ENCODE measurements around the gene ASTN1.

The ASTN1 gene

DNA sequence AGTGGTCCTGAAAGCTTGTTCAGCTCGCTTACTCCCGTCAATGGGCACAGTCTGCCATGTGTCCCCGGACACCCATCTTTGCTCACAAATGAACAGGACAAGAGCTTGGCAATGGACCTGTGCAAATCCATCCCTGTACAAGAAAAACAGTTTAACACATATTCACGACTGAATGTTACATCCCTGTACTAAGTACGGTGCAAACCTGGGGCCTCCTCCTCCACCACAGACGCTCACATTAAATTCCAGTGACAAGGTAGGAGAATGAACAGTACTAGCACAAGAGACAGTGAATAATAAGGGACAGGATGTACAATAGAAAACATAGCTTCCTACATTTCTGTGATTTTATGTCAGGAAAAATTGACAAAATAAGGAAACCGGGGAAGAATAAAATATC, 187.7 kb downstream of the ASTN1 start:
- no peak for ATAC-seq

- ATAC-seq = no peak
These were observed 188.3 kb downstream of the ASTN1 start for GRCh38 chr1:176976225-176976624.

- ATAC-seq = no peak
These were observed 199.8 kb downstream of the ASTN1 start for GRCh38 chr1:176964687-176965086.

DNA sequence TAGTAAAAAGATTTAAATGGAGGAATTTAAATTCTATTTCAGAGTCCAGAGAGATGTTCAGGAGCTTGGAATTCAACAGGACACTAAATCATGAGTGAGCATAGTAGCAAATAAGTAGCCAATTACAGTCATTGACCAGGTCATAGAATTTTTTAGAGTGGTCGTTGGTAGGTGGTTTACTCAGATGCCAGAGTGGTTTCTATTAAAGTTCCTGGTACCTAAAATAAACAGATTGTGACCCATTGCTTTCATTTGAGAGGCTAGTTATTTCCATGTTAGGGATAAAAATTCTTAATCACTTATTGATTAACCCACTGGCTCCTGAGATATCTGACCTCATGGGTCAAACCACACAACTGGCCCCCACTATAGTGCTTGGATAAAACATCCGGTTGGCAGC, 201.3 kb downstream of the ASTN1 start:
- ATAC-seq = no peak

GRCh38 chr1:176961678-176962077, 202.8 kb downstream of the ASTN1 start:
- ATAC-seq = no peak

DNA sequence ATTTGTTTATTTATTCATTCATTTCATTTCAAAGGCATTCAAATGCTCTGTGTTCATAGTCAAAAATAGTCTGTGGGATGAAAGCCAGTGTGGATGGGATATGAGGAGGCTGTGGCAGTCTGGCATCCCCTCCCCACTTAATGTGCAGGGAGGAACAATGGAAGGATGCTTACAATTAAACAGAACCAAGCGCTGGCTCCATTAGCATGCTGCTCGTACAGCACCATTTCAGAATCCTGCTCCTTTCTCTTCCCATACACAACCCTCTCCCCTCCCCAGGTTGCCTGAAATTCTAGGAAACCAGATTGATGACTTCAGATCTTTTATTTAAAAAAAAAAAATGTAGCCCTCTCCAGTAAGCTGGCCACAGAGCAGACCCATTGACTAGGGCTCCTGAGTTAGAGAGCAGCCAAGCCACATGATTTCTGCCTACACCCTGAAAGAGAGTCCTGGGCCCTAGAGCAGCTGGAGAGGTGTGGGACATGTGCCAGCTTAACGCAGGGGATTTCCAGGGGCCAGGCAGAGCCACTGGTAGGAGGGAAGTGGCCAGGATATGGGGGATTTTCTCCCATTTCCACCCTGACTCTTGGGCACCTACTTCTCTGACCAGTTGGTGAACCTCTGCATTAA, 205.2 kb downstream of the ASTN1 start:
- no peak for ATAC-seq

- no peak for ATAC-seq
These were observed 206.9 kb downstream of the ASTN1 start for GRCh38 chr1:176957603-176958002.

- no peak for ATAC-seq
These were observed 210.3 kb downstream of the ASTN1 start for GRCh38 chr1:176954242-176954641.

- no peak for ATAC-seq
These were observed 213.7 kb downstream of the ASTN1 start for GRCh38 chr1:176950736-176951324.

GRCh38 chr1:176949033-176949662, 215.4 kb downstream of the ASTN1 start:
- no peak for ATAC-seq

DNA sequence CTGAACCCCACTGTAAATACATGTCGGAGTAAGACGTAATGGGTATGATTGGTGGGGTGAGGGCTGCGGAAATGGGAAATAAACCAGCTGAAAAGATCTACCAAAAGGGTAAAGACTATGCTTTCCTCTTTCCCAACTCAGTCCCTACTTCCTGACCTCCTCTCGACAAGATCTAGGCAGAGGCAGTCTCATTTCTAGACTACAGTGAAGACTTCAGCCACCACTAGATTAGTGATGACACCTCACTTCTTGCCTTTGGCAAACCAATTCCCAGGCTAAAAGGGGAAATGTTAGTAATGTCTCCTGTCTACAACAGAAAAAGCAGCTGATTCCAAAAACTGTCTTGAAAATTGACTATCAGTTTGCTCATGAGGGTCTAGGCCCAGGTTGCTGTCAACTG, 219.9 kb downstream of the ASTN1 start:
- no peak for ATAC-seq

- ATAC-seq = no peak
These were observed 220.7 kb downstream of the ASTN1 start for GRCh38 chr1:176943783-176944182.

DNA sequence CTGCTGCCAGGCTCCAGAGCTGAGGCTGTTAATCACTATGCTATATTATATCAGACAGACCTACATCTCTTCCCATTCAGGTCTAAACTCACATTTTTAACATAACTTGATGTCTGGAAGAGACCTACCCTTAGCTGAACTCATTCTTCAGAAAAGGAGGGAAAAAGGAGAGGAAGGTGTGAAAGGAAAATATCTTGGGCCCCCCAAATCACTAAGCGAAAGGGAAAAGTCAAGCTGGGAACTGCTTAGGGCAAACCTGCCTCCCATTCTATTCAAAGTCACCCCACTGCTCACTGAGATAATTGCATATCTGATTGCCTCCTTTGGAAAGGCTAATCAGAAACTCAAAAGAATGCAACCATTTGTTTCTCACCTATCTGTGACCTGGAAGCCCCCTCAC, 222.2 kb downstream of the ASTN1 start:
- ATAC-seq = no peak

DNA sequence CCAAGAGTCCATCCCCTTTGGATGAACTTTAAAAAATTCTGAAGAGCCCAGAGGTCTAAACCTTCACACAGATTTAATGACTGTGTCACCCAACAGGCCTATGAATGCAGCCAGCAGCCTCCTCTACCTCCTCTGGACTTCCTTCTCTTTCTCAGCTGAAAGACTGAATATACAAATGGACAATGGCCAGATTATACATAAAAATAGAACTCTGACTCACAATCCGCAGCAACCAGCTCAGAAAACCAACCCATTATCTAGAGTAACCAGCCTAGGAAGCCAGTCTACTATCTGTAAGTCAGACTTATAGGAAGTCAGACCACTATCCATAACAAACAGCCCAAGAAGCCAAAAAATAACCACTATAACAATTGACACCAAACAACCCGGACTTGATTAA, 224.5 kb downstream of the ASTN1 start:
- ATAC-seq = no peak

DNA sequence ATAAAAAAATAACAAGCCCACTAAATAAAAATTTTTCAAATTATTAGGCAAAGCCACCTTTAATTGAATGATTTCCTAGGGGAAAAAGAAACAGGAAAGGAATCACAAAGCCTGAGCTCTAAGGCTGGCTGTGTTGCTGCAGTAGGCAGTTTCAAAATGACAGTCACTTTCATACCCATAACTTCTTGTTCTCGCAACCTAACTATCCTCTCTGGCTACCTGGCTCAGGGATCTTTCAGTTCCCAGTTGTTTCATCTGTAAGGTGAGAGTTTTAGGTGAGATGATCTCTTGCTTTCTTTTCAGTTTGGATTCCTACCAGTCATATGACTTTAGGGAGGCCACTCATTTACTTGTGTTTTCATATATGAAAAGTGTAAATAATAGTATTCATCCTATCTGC, 226.1 kb downstream of the ASTN1 start:
- no peak for ATAC-seq

- ATAC-seq = no peak
These were observed 230.1 kb downstream of the ASTN1 start for GRCh38 chr1:176934370-176934769.

DNA sequence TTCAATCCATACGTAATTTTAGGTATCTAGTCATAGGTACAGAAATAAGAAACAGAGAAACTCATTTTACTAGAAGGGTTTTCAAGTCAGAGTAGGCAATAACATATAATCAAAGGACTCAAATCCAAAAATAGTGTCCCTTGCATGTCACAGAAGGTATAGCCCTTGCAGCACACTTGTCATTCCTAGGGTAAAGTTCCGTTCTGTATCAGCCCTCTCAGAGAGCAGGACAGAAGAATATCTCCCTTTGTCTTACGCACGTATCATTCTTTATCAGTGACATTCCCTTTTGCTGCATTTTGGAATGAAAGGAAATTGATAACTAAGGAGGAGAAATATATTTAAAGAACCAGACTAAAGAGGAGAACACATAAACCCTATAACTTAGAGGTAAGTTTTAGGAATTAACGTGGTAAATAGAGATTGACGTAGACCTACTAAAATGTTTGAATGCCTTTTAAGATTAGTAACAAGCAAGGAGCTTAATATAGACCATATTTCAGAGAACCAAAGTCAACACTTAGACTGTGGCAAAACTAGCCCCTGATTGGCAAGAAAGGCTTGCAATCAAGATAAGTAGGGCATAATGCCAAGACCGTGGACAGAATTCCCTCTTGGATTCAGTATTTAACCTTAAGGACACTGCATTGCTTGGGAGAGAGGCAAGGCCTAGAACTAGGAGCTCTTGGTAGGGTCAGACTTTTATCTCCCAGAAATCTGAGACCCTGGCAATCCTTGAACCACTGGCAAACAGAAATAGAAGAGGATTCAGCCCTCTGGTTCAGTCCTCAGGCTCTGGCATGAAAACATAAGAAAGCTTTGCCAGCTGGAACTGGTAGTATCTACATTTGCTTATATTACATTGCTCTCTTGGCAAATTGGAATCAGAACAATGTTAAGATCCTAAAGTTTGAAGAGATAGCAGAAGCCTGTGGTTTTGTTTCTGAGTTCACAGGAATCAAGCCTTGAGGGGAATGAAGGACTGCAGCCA, 232.1 kb downstream of the ASTN1 start:
- no peak for ATAC-seq

DNA sequence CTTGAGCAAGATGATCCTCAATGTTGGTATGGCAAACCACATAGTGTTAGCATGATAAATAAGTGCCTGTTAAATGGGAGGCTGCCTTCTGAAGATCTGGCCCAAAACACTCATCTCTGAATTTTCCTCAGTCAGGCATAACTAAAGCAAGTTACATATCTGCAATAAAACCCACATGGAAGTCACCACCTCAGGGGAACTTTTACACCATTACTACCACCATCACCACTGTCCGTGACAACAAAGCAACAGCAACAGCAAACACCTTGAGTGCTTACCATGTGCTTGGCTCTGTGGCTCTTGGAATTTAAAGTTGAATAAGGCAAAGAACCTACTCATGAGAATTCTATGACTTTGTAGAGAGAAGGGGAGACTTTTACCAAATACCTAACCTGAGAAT, 233.0 kb downstream of the ASTN1 start:
- ATAC-seq = no peak

DNA sequence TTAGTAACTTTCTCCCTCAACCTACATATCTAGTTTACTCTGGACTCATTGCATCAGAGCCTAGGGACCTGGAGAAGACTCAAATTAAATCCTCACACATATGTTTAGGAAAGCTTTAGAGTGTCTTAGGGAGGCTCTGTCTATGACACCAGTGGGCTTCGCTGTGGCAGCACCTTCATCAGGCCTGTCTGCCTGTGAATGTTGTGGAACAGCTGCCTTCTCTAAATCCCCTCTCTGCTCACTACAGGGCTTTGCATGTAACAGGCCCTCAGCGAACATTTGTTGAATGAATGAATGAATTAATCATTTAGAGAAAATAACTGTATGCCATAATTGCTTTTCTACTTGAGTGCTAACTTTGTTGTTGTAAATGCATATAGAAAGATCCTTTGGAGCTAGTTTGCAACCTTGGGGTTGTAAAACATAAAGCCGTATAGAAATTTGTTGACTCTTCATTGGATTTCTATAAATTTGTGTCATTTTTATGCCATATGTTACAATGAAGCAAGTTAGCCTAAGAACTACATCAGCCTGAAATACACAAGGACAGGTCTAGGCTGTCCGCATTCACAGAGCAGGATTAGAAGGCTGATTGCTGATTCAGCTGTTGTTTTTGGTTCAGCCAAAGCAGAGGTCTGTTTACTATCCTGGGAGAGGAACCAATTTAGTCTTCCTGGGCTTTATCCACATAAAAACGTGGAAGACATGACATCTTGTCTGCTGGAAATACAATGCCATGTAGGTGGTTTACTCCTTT, 238.0 kb downstream of the ASTN1 start:
- no peak for ATAC-seq

DNA sequence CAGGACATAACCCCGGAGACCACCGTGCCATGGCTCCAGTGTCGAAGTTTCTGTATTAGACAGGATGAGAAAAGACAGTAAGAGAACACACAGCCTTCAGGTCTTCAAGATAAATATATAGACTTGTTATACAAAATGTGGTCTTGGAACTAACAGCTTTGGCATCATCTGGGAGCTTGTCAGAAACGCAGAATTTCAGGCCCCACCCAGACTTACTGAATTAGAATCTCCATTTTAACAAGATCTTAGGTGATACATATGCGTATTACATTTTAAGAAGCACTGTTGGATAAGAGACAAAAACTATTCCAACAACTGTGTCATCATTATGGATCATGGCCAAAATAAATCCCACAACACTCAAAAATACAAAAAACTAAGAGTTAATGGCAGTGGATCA, 239.3 kb downstream of the ASTN1 start:
- no peak for ATAC-seq

- no peak for ATAC-seq
These were observed 241.2 kb downstream of the ASTN1 start for GRCh38 chr1:176923283-176923682.
